ENCODE data around the gene JADE3. TPM values are rescaled to one million over a fixed set of nuclear protein-coding genes. Genes with fewer than 3 reads are reported as not detected.
A peak's percentile ranks its signal among the peaks of the same experiment; 100 is the strongest.

Gene JADE3
- total and polyA plus RNA-seq, 2 experiments from 2014 or later: 6.4 to 18.6 TPM

DNA sequence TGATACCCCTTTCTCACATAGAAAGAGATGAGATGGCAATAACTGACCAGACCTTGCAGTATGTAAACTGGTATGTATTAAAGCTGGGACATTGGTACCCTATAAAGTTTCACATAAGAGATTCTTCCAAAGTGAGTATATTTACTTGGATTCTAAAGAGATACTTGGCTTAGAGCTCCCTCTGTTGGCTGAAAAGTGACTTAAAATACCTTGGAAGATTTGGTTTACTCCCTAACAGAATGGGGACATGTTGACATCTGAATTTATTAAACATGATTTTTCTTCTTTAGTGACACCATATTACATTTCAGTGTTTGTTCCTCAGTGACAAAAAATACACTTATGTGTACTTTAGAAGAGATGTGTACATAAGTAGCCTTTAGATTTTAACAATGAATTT is 118.1 kb downstream of the JADE3 start:
- H4K20me1 ChIP-seq (ENCODE audit: insufficient read depth, poor library complexity, severe bottlenecking): no peaks in the 10 kb centered on the region
- H3K9me2 ChIP-seq (replicated peaks; ENCODE audit: insufficient read depth): no peaks in the 10 kb centered on the region
- DNase-seq (ENCODE audit: low spot score): peak; percentile 71
- H3K4me3 ChIP-seq: no peak overlapping the region
- H3K36me3 ChIP-seq (replicated peaks; ENCODE audit: insufficient read depth, low read depth): no peaks in the 10 kb centered on the region
- no peak overlapping the region for H2AFZ ChIP-seq
- no peaks in the 10 kb centered on the region for H3K9me3 ChIP-seq (ENCODE audit: low read depth)
- no peak overlapping the region for H3K27ac ChIP-seq
- H3K79me2 ChIP-seq: no peaks in the 10 kb centered on the region
- TF ChIP-seq CTCF (IDR thresholded peaks at IDR 0.05; ENCODE audit: poor library complexity) (peak; percentile 60), EZH2phosphoT487 (IDR thresholded peaks at IDR 0.05; ENCODE audit: low read depth, severe bottlenecking, unreplicated experiment) (no peak)
- no peaks in the 10 kb centered on the region for H3K27me3 ChIP-seq
- peaks cover 3% of the 10 kb centered on the region for H3K4me1 ChIP-seq (ENCODE audit: insufficient read depth)
- no peak overlapping the region for H3K4me2 ChIP-seq

DNA sequence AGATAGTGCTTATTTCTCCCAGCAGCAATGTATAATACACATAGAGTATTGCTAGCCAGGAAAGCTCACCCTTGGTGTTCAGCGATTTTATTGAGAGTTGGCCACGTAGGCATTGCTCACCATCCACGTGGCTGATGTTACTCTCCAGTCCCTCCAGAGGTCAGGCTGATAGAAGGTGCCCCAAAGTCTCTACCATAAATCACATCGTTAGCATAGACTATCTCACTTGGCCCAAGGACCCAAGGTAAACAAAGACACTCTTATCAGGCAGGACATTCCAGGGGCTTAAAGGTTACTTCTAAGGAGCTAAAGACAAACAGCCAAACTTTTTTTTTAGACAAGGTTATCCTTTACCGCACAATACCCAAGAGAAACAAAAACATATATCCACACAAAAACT is 135.8 kb downstream of the JADE3 start:
- Histone ChIP-seq H4K20me1 (ENCODE audit: insufficient read depth, poor library complexity, severe bottlenecking) (no peaks in the 10 kb centered on the region), H3K4me1 (ENCODE audit: insufficient read depth) (no peaks in the 10 kb centered on the region), H2AFZ (no peak overlapping the region), H3K4me3 (no peak overlapping the region), H3K9me3 (ENCODE audit: low read depth) (no peaks in the 10 kb centered on the region), H3K27me3 (no peaks in the 10 kb centered on the region), H3K9me2 (replicated peaks; ENCODE audit: insufficient read depth) (no peaks in the 10 kb centered on the region), H3K4me2 (no peak overlapping the region), H3K36me3 (replicated peaks; ENCODE audit: insufficient read depth, low read depth) (no peaks in the 10 kb centered on the region), H3K79me2 (no peaks in the 10 kb centered on the region), H3K27ac (peak overlapping the region; percentile 53)
- 28% methylated on average over 5 of the region's 5 CpGs for WGBS (ENCODE audit: low lambda C conversion rate, missing lambda C conversion rate)
- TF ChIP-seq CTCF (IDR thresholded peaks at IDR 0.05; ENCODE audit: poor library complexity) (no peak), EZH2 (IDR thresholded peaks at IDR 0.05; ENCODE audit: borderline replicate concordance) (no peak), EZH2phosphoT487 (IDR thresholded peaks at IDR 0.05; ENCODE audit: low read depth, severe bottlenecking, unreplicated experiment) (no peak)
- peak; percentile 55 for DNase-seq (ENCODE audit: low spot score)

DNA sequence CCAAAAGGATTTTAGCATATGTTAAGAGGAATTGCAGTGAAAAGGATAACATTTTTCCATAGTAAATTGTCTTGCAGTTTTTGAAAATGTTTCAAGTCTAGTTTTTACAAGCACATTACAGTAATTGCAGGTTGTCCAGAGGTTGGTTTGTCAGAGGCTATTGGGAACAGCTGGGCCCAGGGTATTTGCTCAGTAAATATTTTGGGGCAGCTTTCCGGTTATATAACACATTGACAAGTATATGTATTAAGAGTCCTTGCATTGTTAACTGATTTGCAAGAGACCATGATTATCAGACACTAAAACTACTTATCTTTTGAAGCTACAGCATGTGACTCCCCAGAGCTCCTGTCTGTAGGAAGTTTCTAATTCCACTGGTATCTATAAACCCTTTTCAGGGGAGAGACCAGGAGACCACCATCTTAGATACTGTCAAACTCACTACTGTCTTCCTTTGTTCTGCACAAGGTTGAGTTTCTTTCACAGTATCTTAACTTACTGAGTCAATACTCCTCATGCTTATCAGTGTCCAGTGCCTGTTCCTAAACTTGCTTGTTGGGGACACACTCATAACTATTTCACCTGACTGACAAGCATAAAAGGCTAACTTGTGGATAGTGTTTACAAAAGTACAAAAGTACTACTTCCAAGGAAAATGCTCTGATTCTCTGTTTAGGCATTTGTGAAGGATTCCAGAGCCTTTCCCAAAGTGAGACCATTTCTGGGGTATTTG is 147.1 kb downstream of the JADE3 start:
- H3K4me2 ChIP-seq: peak overlapping the region; percentile 19
- WGBS (ENCODE audit: low lambda C conversion rate, missing lambda C conversion rate): 41% methylated on average over 1 of the region's 1 CpG

More for the DNA sequence above, 147.1 kb downstream of the JADE3 start:
- Histone ChIP-seq H4K20me1 (ENCODE audit: insufficient read depth, poor library complexity, severe bottlenecking) (no peaks in the 10 kb centered on the region), H2AFZ (no peak overlapping the region), H3K27me3 (no peaks in the 10 kb centered on the region), H3K4me1 (ENCODE audit: insufficient read depth) (peaks cover 13% of the 10 kb centered on the region), H3K9me2 (replicated peaks; ENCODE audit: insufficient read depth) (no peaks in the 10 kb centered on the region), H3K27ac (peak overlapping the region; percentile 61), H3K4me3 (no peak overlapping the region), H3K9me3 (ENCODE audit: low read depth) (no peaks in the 10 kb centered on the region), H3K79me2 (no peaks in the 10 kb centered on the region), H3K36me3 (replicated peaks; ENCODE audit: insufficient read depth, low read depth) (no peaks in the 10 kb centered on the region)
- TF ChIP-seq EZH2 (IDR thresholded peaks at IDR 0.05; ENCODE audit: borderline replicate concordance) (no peak), CTCF (IDR thresholded peaks at IDR 0.05; ENCODE audit: poor library complexity) (no peak), EZH2phosphoT487 (IDR thresholded peaks at IDR 0.05; ENCODE audit: low read depth, severe bottlenecking, unreplicated experiment) (no peak)
- DNase-seq (ENCODE audit: low spot score): no peak
